HG03521 (cell line): Measurements from ENCODE around the gene STMN3.

ENCODE experiments used
- ATAC-seq: cut with Tn5 transposase; IDR thresholded peaks from one replicate; pipeline ENCODE4 v1.9.1; 2021; ENCODE audit warnings: mild to moderate bottlenecking, moderate library complexity; ENCODE audit not compliant: unreplicated experiment

The STMN3 gene

DNA sequence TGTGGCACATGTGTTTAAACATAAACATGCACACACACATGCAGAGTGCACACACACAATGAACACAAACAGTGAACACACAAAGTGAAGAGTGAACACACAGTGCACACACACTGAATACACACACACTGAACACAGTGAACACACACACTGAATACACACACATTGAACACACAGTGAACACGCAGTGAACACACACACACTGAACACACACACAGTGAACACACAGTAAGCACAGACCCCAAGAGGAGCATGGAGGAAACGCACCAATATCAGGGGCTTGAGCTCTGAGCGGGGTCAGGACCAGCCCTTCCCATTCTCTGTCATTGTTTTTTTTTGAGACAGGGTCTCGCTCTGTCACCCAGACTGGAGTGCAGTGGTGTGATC lies 62.1 kb downstream of the STMN3 start:
- ATAC-seq: no peak

DNA sequence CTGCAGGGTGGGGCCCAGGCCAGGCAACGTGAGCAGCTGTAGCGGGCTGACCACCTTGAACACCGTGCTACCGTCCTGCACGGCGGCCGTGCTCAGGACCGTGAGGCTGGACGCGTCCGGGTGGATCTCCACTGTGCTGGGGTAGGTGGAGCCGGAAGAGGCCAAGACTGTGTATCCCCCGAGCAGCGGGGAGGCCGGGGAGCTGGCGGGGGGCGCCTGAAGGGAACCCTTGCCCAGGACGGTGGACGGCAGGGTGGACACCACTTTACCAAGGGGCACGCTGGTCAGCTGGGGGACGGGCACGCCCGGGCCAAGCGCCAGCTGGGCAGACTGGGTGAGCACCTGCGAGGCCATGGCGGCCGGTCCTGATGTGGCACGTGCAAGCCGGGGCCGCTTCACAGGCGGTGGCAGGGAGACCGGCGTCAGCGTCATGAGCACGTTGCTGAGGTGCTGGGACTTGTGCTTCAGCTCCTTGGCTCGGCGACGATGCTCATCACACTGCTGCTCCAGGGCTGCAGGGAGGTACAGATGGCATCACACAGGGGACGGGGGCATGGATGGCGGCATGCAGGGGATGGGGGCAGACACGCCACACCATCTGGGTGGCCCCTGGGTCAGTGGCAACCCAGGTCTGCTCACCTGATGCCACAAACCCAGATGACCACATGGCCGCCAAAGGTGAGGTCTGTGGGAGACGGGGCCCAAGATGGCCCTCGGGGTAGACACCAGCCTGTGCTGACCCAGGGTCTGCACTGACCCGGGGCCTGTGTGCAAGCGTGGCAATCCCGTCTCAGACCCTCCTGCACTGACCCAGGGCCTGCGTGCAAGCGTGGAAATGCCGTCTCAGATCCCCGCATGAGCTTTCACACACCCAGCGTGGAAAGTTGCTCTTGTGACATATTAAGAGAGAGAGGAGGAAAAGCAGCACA lies 62.7 kb downstream of the STMN3 start:
- no peak for ATAC-seq
